HL-60 (cell line): Measurements from ENCODE around the gene DAB2IP.

ENCODE experiments used
- GABPA ChIP-seq: IDR thresholded peaks from 2 replicates; pipeline ENCODE4 v1.6.1; 2012; ENCODE audit warnings: low read depth
- POLR2AphosphoS5 ChIP-seq: IDR thresholded peaks from 2 replicates; pipeline ENCODE4 v1.6.1; 2012; ENCODE audit warnings: low read depth
- REST ChIP-seq: IDR thresholded peaks from 2 replicates; pipeline ENCODE4 v1.6.1; 2012; ENCODE audit warnings: low read depth; ENCODE audit not compliant: insufficient replicate concordance
- SPI1 ChIP-seq: IDR thresholded peaks from 2 replicates; pipeline ENCODE4 v1.6.1; 2012; ENCODE audit warnings: low read depth, mild to moderate bottlenecking, borderline replicate concordance
- TF ChIP-seq, protein P1 (sequence below): IDR thresholded peaks from one replicate; pipeline ENCODE4 v1.5.1; 2011; ENCODE audit warnings: low read length, control low read depth, inconsistent platforms; ENCODE audit not compliant: insufficient read depth

- TF ChIP-seq, protein P1, sequence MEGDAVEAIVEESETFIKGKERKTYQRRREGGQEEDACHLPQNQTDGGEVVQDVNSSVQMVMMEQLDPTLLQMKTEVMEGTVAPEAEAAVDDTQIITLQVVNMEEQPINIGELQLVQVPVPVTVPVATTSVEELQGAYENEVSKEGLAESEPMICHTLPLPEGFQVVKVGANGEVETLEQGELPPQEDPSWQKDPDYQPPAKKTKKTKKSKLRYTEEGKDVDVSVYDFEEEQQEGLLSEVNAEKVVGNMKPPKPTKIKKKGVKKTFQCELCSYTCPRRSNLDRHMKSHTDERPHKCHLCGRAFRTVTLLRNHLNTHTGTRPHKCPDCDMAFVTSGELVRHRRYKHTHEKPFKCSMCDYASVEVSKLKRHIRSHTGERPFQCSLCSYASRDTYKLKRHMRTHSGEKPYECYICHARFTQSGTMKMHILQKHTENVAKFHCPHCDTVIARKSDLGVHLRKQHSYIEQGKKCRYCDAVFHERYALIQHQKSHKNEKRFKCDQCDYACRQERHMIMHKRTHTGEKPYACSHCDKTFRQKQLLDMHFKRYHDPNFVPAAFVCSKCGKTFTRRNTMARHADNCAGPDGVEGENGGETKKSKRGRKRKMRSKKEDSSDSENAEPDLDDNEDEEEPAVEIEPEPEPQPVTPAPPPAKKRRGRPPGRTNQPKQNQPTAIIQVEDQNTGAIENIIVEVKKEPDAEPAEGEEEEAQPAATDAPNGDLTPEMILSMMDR = no peak
- TF ChIP-seq REST (no peak), POLR2AphosphoS5 (no peak), GABPA (no peak), SPI1 (no peak)
Observed at GRCh38 chr9:121631115-121631514, 20.3 kb upstream of the DAB2IP start.
